Mucosa of descending colon (tissue), 3 donors: ENCODE results near the gene CCDC159. TPM values are rescaled to one million over a fixed set of nuclear protein-coding genes. Genes with fewer than 3 reads are reported as not detected.
"Not testable (repeated sequence)": the region's sequence is repeated elsewhere in the genome, so short reads cannot be mapped to it uniquely, and the experiment has no call there.

Source experiments
- ATAC-seq: fragments of 200-7000 bp; cut with Tn5 transposase; one replicate; pipeline ENCODE4 v1.9.1; 2020; ENCODE audit warnings: mild to moderate bottlenecking, moderate library complexity
- DNase-seq, 3 donors: peaks; one replicate each; pipeline ENCODE4 v3.0.0-alpha.2; 2020
- H3K36me3 ChIP-seq: fragments of 200-600 bp; one replicate; pipeline ENCODE4 v1.8.0; 2021; ENCODE audit warnings: low read depth, mild to moderate bottlenecking
- H3K4me1 ChIP-seq: fragments of 200-600 bp; one replicate; pipeline ENCODE4 v1.8.0; 2021; ENCODE audit warnings: low read depth, mild to moderate bottlenecking
- H3K4me3 ChIP-seq: fragments of 200-600 bp; one replicate; pipeline ENCODE4 v1.8.0; 2021; ENCODE audit warnings: mild to moderate bottlenecking
- H3K9me3 ChIP-seq: fragments of 200-600 bp; one replicate; pipeline ENCODE4 v1.8.0; 2021; ENCODE audit warnings: mild to moderate bottlenecking
- intact Hi-C, 2 donors: fragments of 100-400 bp; cut with DNase I in 1 of 2; cut with micrococcal nuclease in 1 of 2; formaldehyde crosslinking; loops; one replicate each; pipeline versions ENCODE4 v1.11.0 to v1.11.1; 2022; cut with DNase I, micrococcal nuclease
- total RNA-seq, 3 donors: library from RNA; stranded (reverse); fragmentation: NEBNext Ultra II Directional in 2 of 3; extraction: Animal tissue kit (Norgen Biotek cat#: 25700) in 2 of 3; gene quantifications; one replicate each; pipeline versions ENCODE4 v1.2.1 to v1.2.4, GENCODE V29; 2021 to 2023
- TF ChIP-seq, protein P1 (sequence below): fragments of 200-600 bp; IDR thresholded peaks from one replicate; pipeline ENCODE4 v1.8.0; 2022; ENCODE audit warnings: antibody characterized with exemption, mild to moderate bottlenecking
- donor health status: DM: no; HTN: no; CAD: no; lungs with moderate emphysema.
- donor health status: DM: no; HTN: no; CAD: no.
- donor health status: DM: no; HTN: yes; CAD: no.

Gene CCDC159
- total RNA-seq, 3 donors from 2014 or later: 27.4 to 40.5 (median 38.8) TPM

DNA sequence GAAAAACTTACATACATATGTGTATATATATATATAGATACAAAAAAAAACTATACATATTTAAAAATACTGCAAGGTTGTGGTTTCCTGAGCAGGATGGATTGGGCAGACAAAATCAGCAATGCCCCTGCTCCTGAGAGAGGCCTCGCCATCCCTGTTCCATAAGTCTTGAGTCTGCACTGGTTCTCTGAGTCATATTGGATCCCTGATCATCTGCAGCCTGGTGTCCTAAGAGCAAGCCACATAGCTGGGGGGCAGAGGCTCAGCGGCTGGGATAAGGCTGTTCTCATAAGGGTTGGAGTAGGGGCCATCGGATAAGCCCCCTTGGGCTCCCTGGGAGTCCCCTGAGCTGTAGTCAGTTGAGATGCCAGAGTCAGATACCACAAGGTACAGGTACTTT, 31.4 kb downstream of the CCDC159 start:
- Histone ChIP-seq H3K9me3 (no peaks in the 10 kb centered on the region), H3K36me3 (no peaks in the 10 kb centered on the region), H3K4me1 (peaks cover 38% of the 10 kb centered on the region), H3K4me3 (no peak overlapping the region)
- TF ChIP-seq, protein P1, sequence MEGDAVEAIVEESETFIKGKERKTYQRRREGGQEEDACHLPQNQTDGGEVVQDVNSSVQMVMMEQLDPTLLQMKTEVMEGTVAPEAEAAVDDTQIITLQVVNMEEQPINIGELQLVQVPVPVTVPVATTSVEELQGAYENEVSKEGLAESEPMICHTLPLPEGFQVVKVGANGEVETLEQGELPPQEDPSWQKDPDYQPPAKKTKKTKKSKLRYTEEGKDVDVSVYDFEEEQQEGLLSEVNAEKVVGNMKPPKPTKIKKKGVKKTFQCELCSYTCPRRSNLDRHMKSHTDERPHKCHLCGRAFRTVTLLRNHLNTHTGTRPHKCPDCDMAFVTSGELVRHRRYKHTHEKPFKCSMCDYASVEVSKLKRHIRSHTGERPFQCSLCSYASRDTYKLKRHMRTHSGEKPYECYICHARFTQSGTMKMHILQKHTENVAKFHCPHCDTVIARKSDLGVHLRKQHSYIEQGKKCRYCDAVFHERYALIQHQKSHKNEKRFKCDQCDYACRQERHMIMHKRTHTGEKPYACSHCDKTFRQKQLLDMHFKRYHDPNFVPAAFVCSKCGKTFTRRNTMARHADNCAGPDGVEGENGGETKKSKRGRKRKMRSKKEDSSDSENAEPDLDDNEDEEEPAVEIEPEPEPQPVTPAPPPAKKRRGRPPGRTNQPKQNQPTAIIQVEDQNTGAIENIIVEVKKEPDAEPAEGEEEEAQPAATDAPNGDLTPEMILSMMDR: no peak
- DNase-seq (no peak), ATAC-seq (no peak)
- intact Hi-C loops: no loop called here

DNA sequence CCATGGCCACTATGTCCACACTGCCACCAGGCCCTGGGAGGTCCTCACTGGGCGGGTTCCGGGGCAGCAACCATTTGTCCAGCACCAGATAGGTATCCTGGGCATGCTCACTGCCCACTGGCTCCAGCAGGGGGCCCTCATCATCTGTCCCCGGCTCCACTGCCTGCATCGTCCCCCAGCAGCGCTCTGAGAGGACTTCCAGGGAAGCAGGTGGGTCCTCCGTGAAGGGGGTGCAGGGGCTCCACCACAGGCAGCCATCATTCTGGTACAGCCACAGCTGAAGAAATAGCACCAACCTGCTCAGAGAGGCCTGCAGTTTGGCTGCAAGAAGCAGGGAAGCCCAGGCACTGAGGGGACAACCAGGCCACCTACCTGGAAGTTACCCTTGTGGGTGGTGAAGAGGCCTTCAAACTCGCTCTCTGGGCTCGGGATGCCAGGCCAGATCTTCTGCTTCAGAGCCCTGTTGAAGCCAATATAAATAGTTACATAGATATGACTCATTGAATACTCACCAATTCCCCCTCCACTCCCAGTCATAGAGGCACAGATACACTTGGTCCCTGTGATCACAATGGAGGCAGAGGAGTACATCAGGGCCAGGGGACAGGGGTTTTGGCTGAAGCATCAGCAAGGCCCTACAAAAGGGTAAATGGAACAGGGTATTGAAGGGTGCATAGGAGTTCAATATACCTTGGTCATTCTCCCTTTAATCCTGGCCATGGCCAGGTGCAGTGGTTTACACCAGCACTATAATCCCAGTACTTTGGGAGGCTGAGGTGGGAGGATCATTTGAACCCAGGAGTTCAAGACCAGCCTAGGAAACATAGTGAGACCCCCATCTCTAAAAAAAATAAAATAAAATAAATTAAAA, 32.2 kb downstream of the CCDC159 start:
- TF ChIP-seq, protein P1: peak; percentile 39
- DNase-seq: peak in 2 of 3 donors; percentile 62
- Histone ChIP-seq H3K9me3 (no peaks in the 10 kb centered on the region), H3K36me3 (no peaks in the 10 kb centered on the region), H3K4me3 (no peak overlapping the region), H3K4me1 (peaks cover 45% of the 10 kb centered on the region)
- intact Hi-C loops: no loop called here
- ATAC-seq: no peak

DNA sequence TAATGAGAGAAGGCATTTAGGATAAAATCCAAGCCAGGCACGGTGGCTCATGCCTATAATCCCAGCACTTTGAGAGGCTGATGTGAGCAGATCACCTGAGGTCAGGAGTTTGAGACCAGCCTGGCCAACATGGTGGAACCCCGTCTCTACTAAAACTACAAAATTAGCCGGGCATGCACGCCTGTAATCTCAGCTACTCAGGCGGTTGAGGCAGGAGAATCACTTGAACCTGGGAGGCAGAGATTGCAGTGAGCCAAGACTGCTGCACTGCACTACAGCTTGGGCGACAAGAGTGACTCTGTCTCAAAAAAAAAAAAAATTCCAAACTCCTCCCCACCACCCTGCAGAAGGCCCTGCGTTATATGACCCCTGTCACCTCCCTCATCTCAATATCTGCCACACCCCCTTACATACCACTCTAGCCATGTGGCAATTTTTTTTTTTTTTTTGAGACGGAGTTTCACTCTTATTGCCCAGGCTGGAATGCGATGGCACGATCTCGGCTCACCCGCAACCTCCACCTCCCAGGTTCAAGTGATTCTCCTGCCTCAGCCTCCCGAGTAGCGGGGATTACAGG, 33.0 kb downstream of the CCDC159 start:
- DNase-seq, H3K9me3 ChIP-seq, H3K36me3 ChIP-seq, ATAC-seq, H3K4me3 ChIP-seq, intact Hi-C loops: not testable (repeated sequence)
- H3K4me1 ChIP-seq: peaks cover 42% of the 10 kb centered on the region

DNA sequence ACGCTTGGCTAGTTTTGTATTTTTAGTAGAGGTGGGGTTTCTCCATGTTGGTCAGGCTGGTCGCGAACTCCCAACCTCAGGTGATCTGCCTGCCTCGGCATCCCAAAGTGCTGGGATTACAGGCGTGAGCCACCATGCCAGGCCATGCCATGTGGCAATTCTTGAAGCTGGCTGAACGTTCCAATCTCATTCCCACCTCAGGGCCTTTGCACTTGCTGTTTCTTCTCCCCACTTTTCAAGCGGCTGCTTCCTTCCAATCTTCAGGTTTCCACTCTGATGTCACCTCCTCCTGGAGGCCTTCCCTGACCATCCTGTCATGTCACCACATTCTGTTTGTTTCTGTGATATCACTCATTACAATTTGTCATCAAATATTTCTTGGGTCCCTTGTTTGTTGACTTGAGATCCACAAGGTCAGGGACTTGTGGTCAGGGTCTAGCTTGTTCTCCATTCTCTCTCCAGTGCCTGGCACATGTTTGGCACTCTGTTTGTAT, 33.6 kb downstream of the CCDC159 start:
- no peak for ATAC-seq
- intact Hi-C loops: no loop called here
- TF ChIP-seq, protein P1: no peak
- no peaks in the 10 kb centered on the region for H3K9me3 ChIP-seq
- H3K4me3 ChIP-seq: no peak overlapping the region
- peaks cover 40% of the 10 kb centered on the region for H3K4me1 ChIP-seq
- H3K36me3 ChIP-seq: no peaks in the 10 kb centered on the region
- DNase-seq: no peak

DNA sequence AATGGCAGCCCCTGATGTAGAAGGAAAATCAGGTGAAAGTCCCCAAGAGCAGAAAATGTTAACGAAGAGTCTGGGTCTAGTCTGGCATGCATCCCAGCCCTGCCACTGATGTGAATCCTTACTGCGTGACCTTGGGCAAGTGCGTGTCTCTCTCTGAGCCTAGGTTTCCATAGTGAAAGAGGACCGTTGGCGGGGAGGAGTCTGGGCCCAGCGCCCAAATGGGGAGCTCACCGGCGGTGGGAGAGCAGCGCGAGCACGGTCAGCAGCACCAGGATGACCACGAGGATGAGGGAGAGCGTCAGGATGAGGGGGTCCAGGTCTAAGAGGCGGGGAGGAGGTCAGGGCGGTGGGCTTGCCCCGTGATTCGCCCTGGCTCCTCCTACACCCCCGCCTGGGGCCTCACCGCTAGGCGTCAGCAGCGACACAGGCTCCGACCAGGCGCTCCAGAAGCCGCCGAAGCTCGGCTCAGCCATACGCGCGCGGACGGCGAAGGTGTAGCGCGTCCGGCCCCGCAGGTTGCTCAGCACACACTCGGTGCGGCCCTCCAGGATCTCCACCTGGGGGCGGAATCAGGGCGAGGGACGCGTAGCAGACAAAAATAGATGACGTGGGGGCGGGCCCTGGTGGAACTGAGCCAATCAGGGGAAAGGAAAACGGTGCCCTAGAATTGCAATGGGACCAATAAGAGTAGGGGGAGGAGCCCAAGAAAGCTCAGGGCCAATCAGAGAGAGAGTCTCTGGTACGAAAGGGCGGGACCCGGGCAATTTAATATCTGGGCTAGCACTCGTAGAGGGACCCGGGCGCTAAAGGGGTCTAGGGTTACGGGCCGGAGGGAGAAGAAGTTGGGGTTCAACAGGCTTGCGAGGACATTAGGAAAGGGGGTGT, 34.6 kb downstream of the CCDC159 start:
- Histone ChIP-seq H3K36me3 (no peaks in the 10 kb centered on the region), H3K4me1 (peaks cover 33% of the 10 kb centered on the region), H3K4me3 (peak overlapping the region; percentile 24), H3K9me3 (no peaks in the 10 kb centered on the region)
- TF ChIP-seq, protein P1: peak; percentile 66
- peak; percentile 89 for ATAC-seq
- DNase-seq: peak; percentile 96 to 97 (median 96)
- intact Hi-C loops: no loop called here
